Activated CD4-positive, alpha-beta T cell treated with anti-CD3 and anti-CD28 coated beads for 36 hours (primary cell): Measurements from ENCODE around the gene ADGRB2. TPM values are rescaled to one million over a fixed set of nuclear protein-coding genes. Genes with fewer than 3 reads are reported as not detected.

Experiments used
- ATAC-seq: fragments of 200-7000 bp; cut with Tn5 transposase; one replicate; pipeline ENCODE4 v1.10.0; 2021; ENCODE audit warnings: mild to moderate bottlenecking, moderate library complexity
- CTCF ChIA-PET: fragments of 350-600 bp; sonication (Branson Sonifier 250); formaldehyde crosslinking; loops from one replicate; lab custom pipeline; 2021; ENCODE audit warnings: antibody characterized with exemption; lab: Charles Lee
- POLR2A ChIA-PET: fragments of 350-600 bp; sonication (Branson Sonifier 250); formaldehyde crosslinking; loops from one replicate; lab custom pipeline; 2021; ENCODE audit warnings: antibody characterized with exemption, inconsistent platforms; lab: Charles Lee
- DNase-seq: peaks from one replicate; pipeline ENCODE4 v3.0.0-alpha.2; 2020
- H3K27ac Mint-ChIP-seq: one replicate; pipeline ENCODE4 v1.8.0; 2021; ENCODE audit warnings: mixed read lengths
- H3K27me3 Mint-ChIP-seq: one replicate; pipeline ENCODE4 v1.8.0; 2021; ENCODE audit warnings: mixed read lengths
- H3K36me3 Mint-ChIP-seq: one replicate; pipeline ENCODE4 v1.8.0; 2021; ENCODE audit warnings: low read depth, mixed read lengths
- H3K4me1 Mint-ChIP-seq: one replicate; pipeline ENCODE4 v1.8.0; 2021; ENCODE audit warnings: mixed read lengths
- H3K4me3 Mint-ChIP-seq: one replicate; pipeline ENCODE4 v1.8.0; 2021; ENCODE audit warnings: mild to moderate bottlenecking, moderate library complexity, mixed read lengths
- H3K9me3 Mint-ChIP-seq: one replicate; pipeline ENCODE4 v1.8.0; 2021; ENCODE audit warnings: low read depth, mixed read lengths
- intact Hi-C, 2 experiments: fragments of 100-400 bp; cut with DNase I in 1 of 2; cut with micrococcal nuclease in 1 of 2; formaldehyde crosslinking; loops; one replicate each; pipeline versions ENCODE4 v1.14.2 to v1.15.1; 2022 to 2024; cut with DNase I, micrococcal nuclease
- total RNA-seq, 2 experiments: library from RNA; stranded (reverse); gene quantifications; one replicate each; pipeline ENCODE4 v1.2.3, GENCODE V29; 2021

Gene ADGRB2
- total RNA-seq, 2 experiments from 2014 or later: 1.2 TPM

DNA sequence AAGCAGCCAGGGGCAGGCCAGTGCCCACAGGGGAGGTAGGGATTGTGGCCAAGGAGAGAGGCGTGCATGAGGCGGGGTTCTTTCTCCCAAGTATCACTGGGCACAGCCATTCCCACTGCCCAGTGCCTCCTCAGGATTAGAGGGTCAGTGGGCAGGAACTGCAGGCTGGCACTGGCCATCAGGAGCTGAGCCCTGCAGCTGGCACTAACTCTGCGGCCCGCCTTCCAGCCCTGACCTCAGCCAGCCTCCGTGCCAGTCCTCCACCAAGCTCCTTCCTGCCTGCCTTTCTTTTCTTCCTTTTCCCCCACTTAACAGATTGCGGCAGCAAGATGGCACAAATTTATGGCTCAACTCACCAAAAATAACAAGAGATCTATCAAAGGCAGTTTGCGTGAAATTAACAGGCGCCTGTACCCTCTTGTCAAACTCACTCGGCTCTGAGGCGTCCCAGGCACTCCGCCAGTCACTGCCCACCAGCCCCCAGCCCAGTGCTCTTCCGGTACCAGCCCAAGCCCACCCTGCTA lies 11.1 kb downstream of the ADGRB2 start:
- ATAC-seq (no peak), DNase-seq (no peak)
- Mint-ChIP-seq H3K4me1 (peaks cover 10% of the 10 kb centered on the region), H3K36me3 (no peaks in the 10 kb centered on the region), H3K4me3 (no peak overlapping the region), H3K27ac (no peak overlapping the region), H3K9me3 (no peaks in the 10 kb centered on the region), H3K27me3 (no peaks in the 10 kb centered on the region)
- POLR2A ChIA-PET: interaction anchor here (0.6 kb wide), 1 partner anchor 8 kb away, joined by 3 read pairs; no protein-coding TSS in a partner anchor
- intact Hi-C loops: no loop called here
- CTCF ChIA-PET: no interaction called here

- no peak overlapping the region for H3K27ac Mint-ChIP-seq
- intact Hi-C loops: no loop called here
- no peaks in the 10 kb centered on the region for H3K36me3 Mint-ChIP-seq
- no peaks in the 10 kb centered on the region for H3K9me3 Mint-ChIP-seq
- no peak for DNase-seq
- H3K4me1 Mint-ChIP-seq: peaks cover 10% of the 10 kb centered on the region
- POLR2A ChIA-PET: no interaction called here
- H3K27me3 Mint-ChIP-seq: no peaks in the 10 kb centered on the region
- CTCF ChIA-PET: no interaction called here
- H3K4me3 Mint-ChIP-seq: no peak overlapping the region
- ATAC-seq: no peak
These were observed 11.9 kb downstream of the ADGRB2 start for GRCh38 chr1:31752258-31752657.

DNA sequence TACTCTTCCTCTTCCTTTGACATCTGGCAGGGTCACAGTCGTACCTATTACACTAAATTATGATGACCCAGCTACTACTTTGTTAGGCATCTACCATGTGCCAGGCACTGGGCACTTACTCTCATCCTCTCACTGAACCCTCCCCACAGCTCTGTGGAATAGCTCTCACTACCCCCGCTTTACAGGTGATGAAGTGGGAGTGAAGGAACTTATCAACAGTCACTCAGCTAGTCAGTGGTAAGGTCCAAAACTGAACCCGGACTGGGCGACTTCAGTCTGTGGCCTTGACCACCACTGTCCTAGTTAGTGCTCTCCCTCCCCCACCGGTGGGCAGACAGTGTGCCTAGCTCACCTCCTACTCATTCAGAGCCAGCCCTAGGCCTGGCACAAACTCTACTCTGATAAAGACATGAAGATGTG lies 12.3 kb downstream of the ADGRB2 start:
- Mint-ChIP-seq H3K36me3 (no peaks in the 10 kb centered on the region), H3K4me1 (peaks cover 13% of the 10 kb centered on the region), H3K27me3 (no peaks in the 10 kb centered on the region), H3K27ac (no peak overlapping the region), H3K9me3 (no peaks in the 10 kb centered on the region), H3K4me3 (no peak overlapping the region)
- intact Hi-C loops: no loop called here
- ATAC-seq (no peak), DNase-seq (no peak)
- POLR2A ChIA-PET: interaction anchor here (0.6 kb wide), 1 partner anchor 304 kb away, joined by 5 read pairs; no protein-coding TSS in a partner anchor
- CTCF ChIA-PET: interaction anchor here (0.8 to 1.4 kb wide), 4 partner anchors 9 to 47 kb away, joined by 3 to 4 read pairs (median 3); partner anchors contain the start of gene COL16A1

DNA sequence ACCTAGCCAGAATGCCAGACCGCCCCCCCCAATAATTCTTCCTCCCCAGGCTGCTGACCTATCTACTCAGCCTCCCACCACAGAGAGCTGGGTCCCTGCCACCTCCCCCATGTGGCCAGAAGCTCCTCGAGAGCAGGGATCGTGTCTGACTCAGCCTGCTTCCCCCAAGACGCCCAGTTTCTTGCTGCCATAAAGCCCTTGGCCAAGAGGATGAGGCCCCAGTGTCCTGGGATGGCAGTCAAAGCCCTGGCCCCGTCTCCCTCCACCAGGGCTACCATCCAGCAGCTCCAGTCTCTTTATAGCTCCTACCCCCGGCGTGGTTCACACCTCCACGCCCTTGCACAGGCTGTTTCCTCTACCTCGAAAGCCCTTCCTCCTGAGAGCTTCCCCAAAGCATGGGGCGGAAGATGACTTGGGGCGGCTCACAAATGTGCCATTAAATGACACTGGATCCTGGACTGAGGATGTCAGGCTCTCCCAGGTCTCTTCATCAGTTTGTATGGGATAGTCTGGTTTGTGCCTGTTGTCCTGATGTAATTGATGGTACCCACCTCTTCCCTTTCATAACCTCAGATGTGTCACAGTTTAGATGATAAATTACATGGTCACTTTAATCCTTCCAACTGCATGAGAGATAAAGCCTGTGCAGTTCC lies 13.2 kb downstream of the ADGRB2 start:
- DNase-seq (peak; percentile 23), ATAC-seq (peak; percentile 44)
- no peak overlapping the region for H3K4me3 Mint-ChIP-seq
- POLR2A ChIA-PET: interaction anchor here (0.6 kb wide), 1 partner anchor 305 kb away, joined by 5 read pairs; no protein-coding TSS in a partner anchor
- CTCF ChIA-PET: interaction anchor here (0.6 to 1.4 kb wide), 5 partner anchors 10 to 60 kb away, joined by 3 to 4 read pairs (median 3); partner anchors contain the start of gene COL16A1
- no peak overlapping the region for H3K27ac Mint-ChIP-seq
- H3K27me3 Mint-ChIP-seq: no peaks in the 10 kb centered on the region
- H3K9me3 Mint-ChIP-seq: no peaks in the 10 kb centered on the region
- H3K36me3 Mint-ChIP-seq: no peaks in the 10 kb centered on the region
- intact Hi-C loops: no loop called here
- H3K4me1 Mint-ChIP-seq: peaks cover 15% of the 10 kb centered on the region

- DNase-seq: no peak
- H3K9me3 Mint-ChIP-seq: no peaks in the 10 kb centered on the region
- H3K27ac Mint-ChIP-seq: no peak overlapping the region
- no peaks in the 10 kb centered on the region for H3K27me3 Mint-ChIP-seq
- H3K4me1 Mint-ChIP-seq: peaks cover 15% of the 10 kb centered on the region
- ChIA-PET POLR2A (no interaction called here), CTCF (interaction anchor here (1.0 kb wide), 1 partner anchor 80 kb away, joined by 3 read pairs; no protein-coding TSS in a partner anchor)
- no peaks in the 10 kb centered on the region for H3K36me3 Mint-ChIP-seq
- H3K4me3 Mint-ChIP-seq: no peak overlapping the region
- no peak for ATAC-seq
- intact Hi-C loops: no loop called here
These were observed 14.1 kb downstream of the ADGRB2 start for GRCh38 chr1:31749785-31750735.

- Mint-ChIP-seq H3K36me3 (no peaks in the 10 kb centered on the region), H3K9me3 (no peaks in the 10 kb centered on the region), H3K27me3 (no peaks in the 10 kb centered on the region), H3K4me3 (no peak overlapping the region), H3K4me1 (peaks cover 15% of the 10 kb centered on the region), H3K27ac (no peak overlapping the region)
- intact Hi-C loops: no loop called here
- POLR2A ChIA-PET: no interaction called here
- CTCF ChIA-PET: interaction anchor here (0.6 to 1.4 kb wide), 2 partner anchors 12 to 91 kb away, joined by 3 to 4 read pairs; no protein-coding TSS in a partner anchor
- no peak for ATAC-seq
- DNase-seq: no peak
These were observed 15.8 kb downstream of the ADGRB2 start for GRCh38 chr1:31748365-31748764.

GRCh38 chr1:31747304-31747703 lies 16.8 kb downstream of the ADGRB2 start:
- POLR2A ChIA-PET: no interaction called here
- intact Hi-C loops: no loop called here
- H3K27me3 Mint-ChIP-seq: no peaks in the 10 kb centered on the region
- H3K36me3 Mint-ChIP-seq: no peaks in the 10 kb centered on the region
- H3K4me3 Mint-ChIP-seq: no peak overlapping the region
- no peaks in the 10 kb centered on the region for H3K9me3 Mint-ChIP-seq
- ATAC-seq (no peak), DNase-seq (no peak)
- H3K27ac Mint-ChIP-seq: no peak overlapping the region
- CTCF ChIA-PET: interaction anchor here (1.2 to 1.4 kb wide), 2 partner anchors 11 to 13 kb away, joined by 3 read pairs; no protein-coding TSS in a partner anchor
- peaks cover 15% of the 10 kb centered on the region for H3K4me1 Mint-ChIP-seq

GRCh38 chr1:31746687-31747086 lies 17.5 kb downstream of the ADGRB2 start:
- Mint-ChIP-seq H3K4me1 (peaks cover 14% of the 10 kb centered on the region), H3K9me3 (no peaks in the 10 kb centered on the region), H3K4me3 (no peak overlapping the region), H3K36me3 (no peaks in the 10 kb centered on the region), H3K27me3 (no peaks in the 10 kb centered on the region), H3K27ac (no peak overlapping the region)
- DNase-seq (no peak), ATAC-seq (no peak)
- intact Hi-C loops: no loop called here
- POLR2A ChIA-PET: no interaction called here
- CTCF ChIA-PET: interaction anchor here (1.3 to 2.3 kb wide), 5 partner anchors 25 to 89 kb away, joined by 3 to 7 read pairs (median 6); no protein-coding TSS in a partner anchor

DNA sequence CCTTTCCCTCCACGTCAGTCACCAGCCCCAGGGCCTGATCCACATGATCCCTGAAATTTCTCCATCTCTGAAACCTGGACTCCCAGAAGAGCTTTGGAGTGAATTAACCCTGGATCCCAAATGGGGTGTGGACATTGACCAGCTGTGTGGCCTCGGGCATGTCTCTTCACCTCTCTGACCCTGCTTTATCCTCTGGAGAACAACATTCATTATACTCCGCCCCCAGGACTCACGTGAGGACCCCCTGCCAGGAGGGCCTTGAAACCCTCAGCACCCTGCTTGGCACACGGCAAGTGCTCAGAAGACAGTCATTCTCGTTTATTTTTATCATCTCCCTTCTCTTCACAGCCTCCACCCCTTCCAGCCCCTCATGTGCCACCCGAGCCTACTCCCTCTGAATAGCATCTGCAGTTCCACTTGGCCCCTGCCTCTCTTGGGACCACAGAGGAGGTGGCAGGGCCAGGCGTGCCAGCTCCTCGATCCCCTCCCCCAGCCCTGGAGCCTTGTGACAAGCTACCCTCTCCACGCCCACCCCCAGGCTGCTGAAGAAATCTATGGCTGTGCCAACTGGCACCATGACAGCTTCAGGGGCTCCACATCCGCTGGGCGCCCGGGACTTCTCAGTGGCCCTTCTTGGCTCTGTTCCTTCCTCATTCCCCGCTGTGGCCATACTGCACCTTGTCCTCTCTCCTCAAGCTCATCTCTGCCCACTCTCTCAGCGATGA lies 18.0 kb downstream of the ADGRB2 start:
- DNase-seq (no peak), ATAC-seq (no peak)
- Mint-ChIP-seq H3K4me1 (peaks cover 11% of the 10 kb centered on the region), H3K27ac (no peak overlapping the region), H3K9me3 (no peaks in the 10 kb centered on the region), H3K36me3 (no peaks in the 10 kb centered on the region), H3K27me3 (no peaks in the 10 kb centered on the region), H3K4me3 (no peak overlapping the region)
- ChIA-PET CTCF (interaction anchor here (0.7 to 2.4 kb wide), 21 partner anchors 11 to 376 kb away, joined by 3 to 19 read pairs (median 4); no protein-coding TSS in a partner anchor), POLR2A (interaction anchor here (1.0 kb wide), 1 partner anchor 42 kb away, joined by 3 read pairs; no protein-coding TSS in a partner anchor)
- intact Hi-C loops: loop anchor here (1.0 kb wide), 2 partner anchors 43 to 82 kb away; no protein-coding TSS in a partner anchor

DNA sequence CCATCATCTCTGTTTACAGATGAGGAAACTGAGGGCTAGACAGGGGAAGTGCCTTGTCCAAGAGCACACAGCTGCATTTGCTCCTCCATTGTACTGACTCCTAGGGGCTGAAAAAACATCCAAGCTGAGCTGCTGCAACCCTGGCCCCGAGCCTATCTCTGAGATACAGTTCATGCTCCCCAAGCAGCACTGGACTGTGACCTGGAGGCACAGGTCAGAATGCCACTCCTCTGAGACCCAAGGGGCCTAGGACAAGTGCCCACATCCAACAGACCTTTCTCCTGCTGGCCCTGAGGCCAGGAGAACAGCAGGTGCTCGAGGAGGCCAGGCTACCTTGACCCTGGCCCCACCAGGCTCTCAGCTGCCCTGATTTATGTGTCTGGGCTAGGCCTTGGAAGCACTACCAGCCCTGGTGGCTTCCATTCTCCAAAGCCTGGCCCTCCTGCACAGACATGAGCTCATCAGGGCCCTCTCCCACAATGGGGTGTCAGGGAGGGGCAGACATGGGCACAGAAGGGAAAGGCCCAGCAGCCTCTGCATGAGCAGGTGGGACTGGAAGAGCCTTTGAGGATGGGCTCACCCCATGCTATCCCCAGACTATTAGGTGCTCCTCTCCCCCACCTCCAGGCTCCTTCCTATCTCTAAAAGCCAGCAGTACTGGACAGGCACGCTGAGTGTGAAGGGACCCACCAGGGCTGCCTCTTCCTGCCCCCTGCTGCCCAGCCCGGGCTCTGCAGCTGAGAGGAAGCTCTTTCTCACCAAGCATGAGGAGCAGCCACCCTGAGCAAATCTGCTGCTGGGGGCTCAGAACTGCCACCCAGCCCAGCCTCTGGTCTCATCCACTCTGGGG lies 18.8 kb downstream of the ADGRB2 start:
- peaks cover 5% of the 10 kb centered on the region for H3K4me1 Mint-ChIP-seq
- H3K9me3 Mint-ChIP-seq: no peaks in the 10 kb centered on the region
- intact Hi-C loops: loop anchor here (1.0 kb wide), 2 partner anchors 44 to 81 kb away; no protein-coding TSS in a partner anchor
- ATAC-seq (peak; percentile 91), DNase-seq (peak; percentile 80)
- ChIA-PET POLR2A (interaction anchor here (0.6 to 1.0 kb wide), 2 partner anchors 8 to 43 kb away, joined by 3 read pairs; no protein-coding TSS in a partner anchor), CTCF (interaction anchor here (0.6 to 2.4 kb wide), 25 partner anchors 10 to 623 kb away, joined by 3 to 19 read pairs (median 4); no protein-coding TSS in a partner anchor)
- H3K36me3 Mint-ChIP-seq: no peaks in the 10 kb centered on the region
- no peak overlapping the region for H3K4me3 Mint-ChIP-seq
- no peak overlapping the region for H3K27ac Mint-ChIP-seq
- H3K27me3 Mint-ChIP-seq: no peaks in the 10 kb centered on the region
